Activated gamma-delta T cell treated with Interleukin-2 at 50 U/mL for 16 hours (primary cell): Measurements from ENCODE around the gene ATG9B.

Experiments used
- DNase-seq: peaks from one replicate; pipeline ENCODE4 v3.0.0-alpha.2; 2020

ATG9B gene

DNA sequence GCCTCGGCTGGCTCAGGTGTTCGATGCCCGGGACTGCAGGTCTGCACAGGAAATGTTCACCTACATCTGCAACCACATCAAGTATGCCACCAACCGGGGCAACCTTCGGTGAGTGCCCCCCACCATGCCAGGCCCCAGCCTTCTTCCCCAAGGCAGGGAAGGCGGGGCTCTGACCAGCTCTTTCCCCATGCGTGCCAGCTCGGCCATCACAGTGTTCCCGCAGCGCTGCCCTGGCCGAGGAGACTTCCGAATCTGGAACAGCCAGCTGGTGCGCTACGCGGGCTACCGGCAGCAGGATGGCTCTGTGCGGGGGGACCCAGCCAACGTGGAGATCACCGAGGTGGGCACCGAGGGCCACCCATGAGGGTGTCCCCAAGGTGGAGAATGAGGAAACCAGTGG is 26.0 kb downstream of the ATG9B start:
- no peak for DNase-seq

DNA sequence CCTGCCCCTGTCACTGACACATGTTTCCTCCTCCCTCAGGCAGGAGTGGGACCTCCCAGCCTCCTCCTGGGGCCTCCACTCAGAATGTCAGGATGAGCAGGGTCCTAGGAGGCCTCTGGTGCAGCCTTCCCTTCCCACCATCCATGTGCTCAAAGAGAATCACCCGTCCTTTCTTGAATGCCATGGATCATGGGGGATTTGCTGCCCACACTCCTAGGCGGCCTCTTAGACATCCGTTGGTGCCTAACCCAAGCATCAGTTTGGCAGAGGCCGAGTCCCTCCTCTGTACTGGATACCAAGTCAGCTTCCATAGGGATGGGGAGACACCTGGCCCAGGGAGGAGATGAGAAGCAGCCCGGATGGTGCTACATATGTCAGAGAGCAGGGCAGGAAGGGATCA is 26.5 kb downstream of the ATG9B start:
- DNase-seq: no peak

DNA sequence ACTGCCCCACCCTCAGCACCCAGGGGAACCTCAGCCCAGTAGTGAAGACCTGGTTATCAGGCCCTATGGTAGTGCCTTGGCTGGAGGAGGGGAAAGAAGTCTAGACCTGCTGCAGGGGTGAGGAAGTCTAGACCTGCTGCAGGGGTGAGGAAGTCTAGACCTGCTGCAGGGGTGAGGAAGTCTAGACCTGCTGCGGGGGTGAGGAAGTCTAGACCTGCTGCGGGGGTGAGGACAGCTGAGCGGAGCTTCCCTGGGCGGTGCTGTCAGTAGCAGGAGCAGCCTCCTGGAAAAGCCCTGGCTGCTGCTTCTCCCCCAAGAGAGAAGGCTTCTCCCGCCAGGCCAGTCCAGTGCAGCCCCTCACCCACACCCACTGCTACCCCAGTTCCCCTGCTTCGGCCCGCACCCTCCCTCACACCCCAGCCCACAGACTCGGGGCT is 27.2 kb downstream of the ATG9B start:
- DNase-seq: no peak

DNA sequence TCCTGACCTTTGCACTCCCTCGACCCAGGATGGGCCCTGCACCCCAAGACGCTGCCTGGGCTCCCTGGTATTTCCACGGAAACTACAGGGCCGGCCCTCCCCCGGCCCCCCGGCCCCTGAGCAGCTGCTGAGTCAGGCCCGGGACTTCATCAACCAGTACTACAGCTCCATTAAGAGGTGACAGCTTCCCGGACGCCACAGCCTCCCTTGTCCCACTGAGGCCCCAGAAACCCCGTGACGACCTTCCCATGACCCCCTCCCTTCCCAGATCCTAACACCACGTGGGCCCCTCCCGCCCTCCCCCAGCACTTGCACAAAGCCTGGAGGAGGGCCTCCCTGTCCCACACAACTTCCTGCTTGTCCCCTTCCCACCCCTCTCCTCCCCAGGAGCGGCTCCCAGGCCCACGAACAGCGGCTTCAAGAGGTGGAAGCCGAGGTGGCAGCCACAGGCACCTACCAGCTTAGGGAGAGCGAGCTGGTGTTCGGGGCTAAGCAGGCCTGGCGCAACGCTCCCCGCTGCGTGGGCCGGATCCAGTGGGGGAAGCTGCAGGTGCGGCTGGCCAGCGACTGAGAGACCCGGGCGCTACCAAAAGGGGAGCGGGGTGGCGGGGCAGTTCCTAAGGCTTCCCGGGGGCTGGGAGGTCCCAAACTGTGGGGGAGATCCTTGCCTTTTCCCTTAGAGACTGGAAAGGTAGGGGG is 27.8 kb downstream of the ATG9B start:
- no peak for DNase-seq

DNA sequence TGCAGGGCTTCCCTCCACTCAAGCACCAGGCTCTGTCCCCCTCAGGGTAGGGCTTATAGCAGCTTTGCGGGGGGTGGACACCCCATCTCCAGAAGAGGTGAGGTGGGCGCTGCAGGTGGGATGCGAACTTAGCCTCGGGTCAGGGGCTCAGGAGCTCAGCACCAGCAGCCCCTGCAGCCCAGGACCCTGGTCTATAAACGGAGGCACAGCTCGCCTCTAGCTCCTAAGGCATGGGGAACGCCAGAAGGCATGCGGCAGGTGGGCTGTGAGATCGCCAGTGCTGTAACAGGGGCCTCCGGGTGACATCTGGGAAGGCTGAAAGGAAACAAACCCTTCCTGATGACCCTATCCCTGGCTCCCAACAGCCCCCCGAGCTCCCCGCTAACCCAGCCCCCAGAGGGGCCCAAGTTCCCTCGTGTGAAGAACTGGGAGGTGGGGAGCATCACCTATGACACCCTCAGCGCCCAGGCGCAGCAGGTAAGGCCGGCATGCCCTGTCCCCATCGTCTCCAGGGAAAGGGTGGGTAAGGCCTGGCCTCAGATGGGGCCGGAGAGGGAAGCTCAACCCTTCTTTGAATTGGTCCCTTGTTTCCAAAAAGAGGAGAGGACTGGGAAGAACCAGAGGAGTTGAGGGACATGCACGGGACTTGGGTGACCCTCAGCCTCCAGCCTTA is 29.3 kb downstream of the ATG9B start:
- DNase-seq: no peak

DNA sequence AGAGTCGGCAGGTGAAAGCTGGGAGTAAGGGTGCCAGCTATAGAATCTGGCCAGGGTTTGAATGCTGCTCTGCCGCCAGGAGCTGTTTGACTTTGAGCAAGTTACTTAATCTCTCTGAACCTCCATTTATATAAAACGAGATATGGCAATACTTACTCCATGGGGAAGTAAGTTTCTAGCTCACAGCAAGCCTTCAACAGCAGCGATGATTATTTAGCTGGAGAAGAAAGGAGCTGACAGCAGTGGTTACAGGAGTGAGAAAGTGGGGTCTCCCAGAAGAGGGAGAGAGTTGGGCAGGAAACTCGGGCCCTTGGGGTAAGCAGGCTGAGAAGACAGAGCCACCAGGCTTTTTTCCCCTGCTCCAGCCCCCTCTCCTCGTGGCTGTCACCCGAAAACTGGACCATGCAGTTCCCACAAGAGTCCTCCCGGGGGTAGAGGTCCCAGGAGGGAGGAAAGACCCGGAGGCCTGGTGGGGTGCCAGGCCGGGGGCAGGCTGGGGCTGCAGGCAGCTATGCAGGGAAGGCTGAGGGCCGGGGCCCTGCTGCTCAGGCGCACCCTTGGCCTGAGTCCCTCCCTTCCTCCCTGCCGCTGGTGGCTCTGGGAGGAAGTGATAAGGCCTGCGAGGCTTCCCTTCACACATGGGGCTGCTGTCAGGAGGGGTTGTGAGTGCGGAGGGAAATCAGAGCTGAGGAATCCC is 30.0 kb downstream of the ATG9B start:
- no peak for DNase-seq

DNA sequence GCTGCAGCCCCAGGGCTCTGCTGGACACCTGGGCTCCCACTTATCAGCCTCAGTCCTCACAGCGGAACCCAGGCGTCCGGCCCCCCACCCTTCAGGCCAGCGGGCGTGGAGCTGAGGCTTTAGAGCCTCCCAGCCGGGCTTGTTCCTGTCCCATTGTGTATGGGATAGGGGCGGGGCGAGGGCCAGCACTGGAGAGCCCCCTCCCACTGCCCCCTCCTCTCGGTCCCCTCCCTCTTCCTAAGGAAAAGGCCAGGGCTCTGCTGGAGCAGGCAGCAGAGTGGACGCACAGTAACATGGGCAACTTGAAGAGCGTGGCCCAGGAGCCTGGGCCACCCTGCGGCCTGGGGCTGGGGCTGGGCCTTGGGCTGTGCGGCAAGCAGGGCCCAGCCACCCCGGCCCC is 30.8 kb downstream of the ATG9B start:
- no peak for DNase-seq

DNA sequence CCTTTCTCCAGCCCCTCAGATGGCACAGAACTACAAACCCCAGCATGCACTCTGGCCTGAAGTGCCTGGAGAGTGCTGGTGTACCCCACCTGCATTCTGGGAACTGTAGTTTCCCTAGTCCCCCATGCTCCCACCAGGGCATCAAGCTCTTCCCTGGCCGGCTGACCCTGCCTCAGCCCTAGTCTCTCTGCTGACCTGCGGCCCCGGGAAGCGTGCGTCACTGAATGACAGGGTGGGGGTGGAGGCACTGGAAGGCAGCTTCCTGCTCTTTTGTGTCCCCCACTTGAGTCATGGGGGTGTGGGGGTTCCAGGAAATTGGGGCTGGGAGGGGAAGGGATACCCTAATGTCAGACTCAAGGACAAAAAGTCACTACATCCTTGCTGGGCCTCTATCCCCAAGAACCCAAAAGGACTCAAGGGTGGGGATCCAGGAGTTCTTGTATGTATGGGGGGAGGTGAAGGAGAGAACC is 31.4 kb downstream of the ATG9B start:
- DNase-seq: no peak

DNA sequence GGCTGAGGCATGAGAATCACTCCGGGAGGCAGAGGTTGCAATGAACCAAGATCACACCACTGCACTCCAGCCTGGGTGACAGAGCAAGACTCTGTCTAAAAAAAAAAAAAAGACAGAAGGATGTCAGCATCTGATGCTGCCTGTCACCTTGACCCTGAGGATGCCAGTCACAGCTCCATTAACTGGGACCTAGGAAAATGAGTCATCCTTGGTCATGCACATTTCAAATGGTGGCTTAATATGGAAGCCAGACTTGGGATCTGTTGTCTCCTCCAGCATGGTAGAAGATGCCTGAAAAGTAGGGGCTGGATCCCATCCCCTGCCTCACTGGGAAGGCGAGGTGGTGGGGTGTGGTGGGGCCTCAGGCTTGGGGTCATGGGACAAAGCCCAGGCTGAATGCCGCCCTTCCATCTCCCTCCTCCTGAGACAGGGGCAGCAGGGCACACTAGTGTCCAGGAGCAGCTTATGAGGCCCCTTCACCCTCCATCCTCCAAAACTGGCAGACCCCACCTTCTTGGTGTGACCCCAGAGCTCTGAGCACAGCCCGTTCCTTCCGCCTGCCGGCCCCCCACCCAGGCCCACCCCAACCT is 32.1 kb downstream of the ATG9B start:
- no peak for DNase-seq

DNA sequence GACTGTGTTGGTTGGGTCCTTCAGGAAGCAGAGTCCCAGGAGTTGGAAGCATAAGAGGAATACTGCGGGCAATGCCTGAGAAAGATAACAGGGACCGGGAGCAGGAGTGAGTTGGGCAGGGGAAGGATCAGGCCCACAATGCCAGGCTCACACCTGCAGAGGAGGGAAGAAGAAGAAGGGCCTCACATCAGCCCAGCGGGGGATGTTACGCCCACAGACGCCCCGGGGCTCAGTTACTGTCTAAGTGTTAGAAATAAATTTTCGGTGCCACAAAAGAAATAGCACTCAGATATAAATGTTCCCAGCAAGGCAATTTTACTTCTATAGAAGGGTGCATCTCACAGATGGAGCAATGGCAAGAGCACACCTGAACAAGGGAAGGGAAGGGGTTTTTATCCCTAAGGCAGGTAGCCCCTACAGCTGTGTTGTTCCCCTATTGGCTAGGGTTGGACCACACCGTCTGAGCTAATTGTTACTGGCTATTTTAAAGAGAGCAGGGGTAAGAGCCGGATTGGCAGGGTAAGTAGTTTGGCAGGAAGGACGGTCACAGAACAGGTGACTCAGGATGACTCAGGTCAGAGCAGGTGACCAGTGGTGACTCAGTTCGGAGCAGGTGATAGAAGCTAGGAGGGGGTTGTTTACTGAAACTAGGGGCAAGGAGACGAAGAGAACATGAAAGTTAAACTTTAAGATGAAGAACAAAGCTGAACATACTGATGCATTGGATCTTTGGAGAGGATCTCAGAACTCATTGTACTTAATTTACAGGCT is 33.7 kb downstream of the ATG9B start, which contains the start of gene NOS3:
NOS3 (plus strand) TSS at position 602 of the 771 bp plus-strand sequence. CDS start 2,787 bp downstream, outside the sequence.
- DNase-seq: no peak

DNA sequence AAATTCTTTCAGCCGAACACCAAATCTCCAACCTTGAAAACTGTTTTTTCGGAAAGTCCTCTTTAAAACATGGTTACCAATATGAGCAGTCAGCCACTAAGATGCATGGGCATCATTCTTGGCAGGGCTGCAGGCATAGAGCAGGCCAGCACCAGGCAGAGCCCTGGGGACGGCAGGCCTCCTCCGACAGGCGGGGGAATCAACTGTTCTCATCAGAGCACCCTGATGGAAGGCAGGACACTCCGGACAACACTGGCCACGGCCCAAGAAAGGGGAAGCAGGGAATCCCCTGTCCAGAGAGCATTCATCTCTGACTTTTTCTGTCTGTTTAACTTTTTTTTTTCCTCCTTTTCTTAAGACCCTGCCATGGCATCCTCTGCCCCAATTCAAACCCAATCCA is 34.8 kb downstream of the ATG9B start:
- DNase-seq: no peak

DNA sequence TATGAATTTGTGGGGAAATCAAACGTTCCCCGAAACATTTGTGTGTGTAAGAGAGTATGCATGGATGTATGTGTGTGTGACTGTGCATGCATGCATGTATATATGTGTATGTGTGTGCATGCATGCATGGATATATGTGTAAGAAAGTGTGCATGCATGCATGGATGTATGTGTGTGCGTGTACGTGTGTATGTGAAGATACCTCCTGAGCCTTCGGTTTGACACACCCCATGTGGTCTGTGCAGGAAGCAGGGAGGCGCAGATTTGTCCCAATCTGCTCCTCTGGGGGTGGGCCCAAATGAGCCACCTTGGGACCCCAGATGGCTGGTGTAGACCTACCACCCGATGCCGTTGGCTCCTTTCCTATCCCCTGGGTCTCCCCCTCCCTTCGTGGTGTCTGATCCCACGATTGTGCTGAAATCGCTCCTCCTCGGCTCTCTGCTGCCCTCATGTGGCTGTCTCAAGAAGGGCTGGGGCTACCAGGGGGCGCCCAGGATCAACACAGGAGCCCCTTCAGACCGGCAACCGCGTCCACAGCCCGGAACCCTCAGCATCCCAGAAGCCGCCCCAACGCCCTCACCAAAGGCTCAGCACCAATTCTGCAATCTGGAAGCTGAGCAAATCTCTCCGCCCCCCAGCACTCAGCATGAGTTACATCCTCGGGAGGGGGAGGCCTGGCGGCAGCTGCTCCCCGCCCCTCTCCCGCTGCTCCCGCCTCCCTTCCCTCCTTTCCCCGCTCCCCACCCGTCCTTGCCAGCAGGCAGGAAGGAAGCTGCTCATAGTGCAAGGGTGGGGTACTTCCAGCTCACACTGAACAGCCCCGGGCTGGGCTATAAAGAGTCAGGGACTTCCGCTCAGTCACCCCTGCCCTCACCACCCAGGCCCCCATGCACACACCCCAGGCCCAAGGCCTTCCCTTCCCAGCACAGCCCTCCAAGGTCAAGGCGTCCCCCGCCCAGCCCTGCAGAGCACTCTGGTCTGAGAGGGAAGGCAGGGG is 35.8 kb downstream of the ATG9B start:
- peak; percentile 58 for DNase-seq

DNA sequence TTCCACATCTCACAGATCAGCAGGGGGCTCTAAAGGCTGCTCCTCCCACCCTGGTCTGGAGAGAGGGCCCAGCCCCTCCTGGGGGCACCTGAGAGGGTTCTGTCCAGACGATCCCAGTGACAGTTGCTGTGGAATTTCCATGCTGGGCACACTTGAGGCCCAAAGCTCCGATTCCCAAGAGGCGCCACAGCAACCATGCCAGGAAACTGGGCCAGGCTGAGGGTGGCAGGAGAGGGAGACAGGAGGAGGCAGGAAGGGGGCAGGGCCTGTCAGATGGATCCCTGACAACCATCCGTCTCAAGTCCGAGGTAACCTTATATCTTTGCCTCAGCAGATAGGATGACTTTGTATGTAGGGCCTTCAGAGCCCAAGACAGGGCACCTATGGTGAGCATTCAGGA is 37.7 kb downstream of the ATG9B start:
- no peak for DNase-seq

DNA sequence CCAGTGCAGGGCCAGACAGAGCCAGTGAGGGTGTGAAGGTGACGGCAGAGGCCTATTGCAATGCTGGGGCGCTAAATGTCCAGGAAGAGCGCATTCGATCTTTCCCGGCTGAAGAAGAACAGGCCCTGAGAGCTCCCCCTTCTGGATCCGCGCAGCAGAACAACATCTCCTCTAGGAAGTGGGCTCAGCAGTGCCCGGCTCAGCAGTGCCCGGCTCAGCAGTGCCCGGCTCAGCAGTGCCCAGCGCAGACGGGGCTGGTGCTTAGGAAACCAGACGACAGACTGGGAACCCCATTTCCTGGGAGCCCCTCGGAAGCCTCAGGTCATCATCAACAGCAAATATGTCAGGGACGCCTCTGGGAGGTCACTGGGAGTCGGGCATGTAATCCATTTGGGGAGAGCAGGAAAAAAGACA is 38.2 kb downstream of the ATG9B start:
- DNase-seq: peak; percentile 54

DNA sequence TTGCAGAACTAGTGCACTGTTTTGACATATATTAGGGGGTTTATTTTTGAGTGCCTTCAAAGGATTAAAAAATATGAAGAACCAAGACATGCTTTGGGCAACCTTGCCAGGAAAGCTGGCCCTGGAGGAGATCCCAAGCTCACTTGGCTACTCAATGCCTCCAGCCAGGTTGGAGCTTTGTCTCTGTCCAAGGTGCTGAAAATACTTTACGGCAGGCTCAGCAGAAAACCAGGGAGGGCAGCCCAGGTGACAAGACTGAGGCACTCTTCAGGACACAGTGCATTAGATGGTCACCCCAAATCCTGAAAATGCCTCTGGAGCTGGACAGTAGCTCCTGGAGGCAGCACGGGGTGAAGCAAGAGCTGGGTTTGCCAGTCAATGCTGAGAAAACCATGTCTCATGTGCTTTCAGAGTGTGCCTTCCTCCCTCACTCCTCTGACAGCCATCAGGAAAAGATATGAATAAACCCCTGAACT is 40.4 kb downstream of the ATG9B start:
- DNase-seq: no peak

DNA sequence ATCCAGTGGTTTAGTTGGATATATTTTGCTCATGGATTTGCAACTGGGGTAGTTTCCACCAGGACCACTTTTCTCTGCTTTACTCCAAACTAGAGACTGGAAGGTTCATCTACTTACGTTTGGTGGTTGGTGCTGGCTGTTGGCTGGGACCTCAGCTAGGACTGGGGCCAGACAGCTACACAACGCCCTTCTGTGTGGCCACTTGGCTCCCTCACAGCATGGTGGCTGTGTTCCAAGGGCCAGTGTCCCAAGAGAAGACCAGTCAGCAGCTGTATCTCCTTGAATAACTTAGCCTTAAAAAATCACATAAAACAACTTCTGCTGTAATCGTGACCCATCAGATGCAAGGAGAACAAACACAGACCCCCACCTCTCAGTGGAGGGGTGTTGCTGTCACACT is 41.9 kb downstream of the ATG9B start:
- DNase-seq: no peak

DNA sequence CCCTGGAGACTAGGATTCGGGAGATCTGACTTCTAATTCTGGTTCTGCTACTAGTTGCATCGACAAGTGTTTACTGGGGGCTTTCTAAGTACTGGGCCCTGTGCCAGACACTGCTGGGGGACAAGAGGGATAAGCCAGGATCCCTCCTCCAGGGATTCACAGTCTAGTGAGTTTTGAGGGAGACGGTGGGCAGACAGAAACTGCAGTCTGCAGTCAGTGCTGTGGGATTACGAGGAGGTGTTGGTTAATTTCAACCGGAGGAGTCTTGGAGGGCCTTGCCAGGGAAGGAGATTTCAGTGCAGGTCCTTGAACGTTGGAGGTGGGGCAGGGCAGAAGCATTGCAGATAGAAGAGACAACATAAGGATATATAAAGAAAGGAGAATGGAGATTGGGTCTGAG is 42.6 kb downstream of the ATG9B start:
- DNase-seq: no peak

DNA sequence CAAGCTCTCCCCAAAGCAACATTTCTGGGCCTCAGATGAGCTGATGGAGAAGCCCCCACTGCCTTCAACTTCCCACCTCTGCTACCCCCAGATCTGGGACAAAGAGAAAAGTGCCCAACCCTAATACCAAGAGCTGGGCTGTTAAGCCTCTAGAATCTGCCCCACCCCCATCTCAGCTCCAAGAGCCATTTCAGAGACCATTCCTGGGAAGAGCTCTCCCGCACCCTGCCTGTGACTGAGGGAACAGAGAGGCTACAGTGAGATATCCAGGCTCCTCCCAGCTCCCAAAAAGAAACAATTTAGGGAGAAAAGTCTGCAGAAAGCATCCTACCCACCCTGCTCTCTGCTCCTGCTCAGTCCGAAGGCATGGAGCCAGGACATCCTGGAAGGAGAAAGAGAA is 43.6 kb downstream of the ATG9B start:
- no peak for DNase-seq

DNA sequence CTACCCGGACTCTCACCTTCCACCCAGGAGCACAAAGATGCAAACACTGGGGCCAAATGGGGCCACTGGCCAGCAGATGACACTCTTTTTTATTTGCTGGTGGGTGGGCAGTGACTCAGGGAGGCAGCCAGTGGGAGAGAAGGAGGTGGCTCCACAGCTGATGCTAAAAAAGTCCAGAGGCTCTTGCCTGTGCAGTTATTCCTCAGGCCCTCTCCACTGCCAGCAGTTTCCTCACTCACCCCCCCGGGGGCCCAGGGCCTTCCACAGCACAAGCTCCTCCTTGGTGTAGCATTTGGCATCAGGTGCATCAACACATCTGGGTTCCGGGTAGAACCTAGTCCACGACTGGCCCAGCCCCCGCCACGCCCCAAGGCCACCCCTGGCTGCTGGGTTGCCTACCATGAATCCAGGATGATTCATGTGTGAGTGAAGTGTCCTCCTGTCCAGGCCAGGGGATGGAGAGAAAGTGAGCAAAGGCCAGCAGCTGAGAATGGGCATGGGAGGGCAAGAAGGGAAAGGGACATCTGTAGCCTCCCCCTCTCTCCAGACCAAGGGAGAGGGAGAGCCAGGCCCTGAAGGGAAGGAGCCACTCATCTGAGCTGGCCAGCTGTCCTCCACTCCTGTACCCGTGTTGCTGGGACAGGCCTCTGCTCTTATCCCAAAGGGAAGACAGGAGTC is 44.4 kb downstream of the ATG9B start:
- no peak for DNase-seq

DNA sequence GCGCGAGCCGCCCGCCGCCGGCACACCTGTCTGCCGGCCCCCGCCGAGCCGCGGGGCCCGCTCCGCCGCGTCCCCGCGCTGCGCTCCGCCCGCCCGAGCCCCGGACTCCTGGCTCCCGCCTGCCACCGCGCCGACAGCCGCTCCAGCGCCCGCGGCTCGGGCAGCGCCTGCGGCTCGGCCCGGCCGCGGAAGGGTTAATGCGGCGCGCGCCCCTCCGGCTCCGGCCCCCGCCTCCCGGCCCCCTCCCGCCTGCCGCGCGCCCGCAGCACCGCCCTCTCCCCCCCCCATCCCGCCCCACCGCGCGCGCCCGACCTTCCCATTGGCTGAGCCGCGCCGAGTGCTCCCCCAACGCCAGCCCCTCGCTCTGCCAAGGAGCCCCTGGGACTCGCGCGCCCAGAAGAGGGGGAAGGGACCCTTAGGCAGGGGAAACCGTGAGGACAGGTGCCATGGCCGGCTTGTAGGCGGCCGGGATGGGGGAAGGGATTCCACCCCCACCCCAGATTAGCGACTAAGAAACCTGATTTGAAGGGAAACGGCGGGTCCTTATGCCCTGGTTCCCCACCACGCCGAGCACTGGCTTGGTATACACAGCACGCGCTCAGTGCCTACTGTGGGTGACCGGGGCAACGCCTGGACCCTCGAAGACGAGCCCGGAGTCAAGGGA is 46.0 kb downstream of the ATG9B start, which contains the start of gene KCNH2:
KCNH2 (minus strand) TSS at position 196 of the 664 bp plus-strand sequence. CDS start 408 bp downstream, outside the sequence.
- no peak for DNase-seq
